ENCODE data around the gene MFGE8.

The MFGE8 gene

DNA sequence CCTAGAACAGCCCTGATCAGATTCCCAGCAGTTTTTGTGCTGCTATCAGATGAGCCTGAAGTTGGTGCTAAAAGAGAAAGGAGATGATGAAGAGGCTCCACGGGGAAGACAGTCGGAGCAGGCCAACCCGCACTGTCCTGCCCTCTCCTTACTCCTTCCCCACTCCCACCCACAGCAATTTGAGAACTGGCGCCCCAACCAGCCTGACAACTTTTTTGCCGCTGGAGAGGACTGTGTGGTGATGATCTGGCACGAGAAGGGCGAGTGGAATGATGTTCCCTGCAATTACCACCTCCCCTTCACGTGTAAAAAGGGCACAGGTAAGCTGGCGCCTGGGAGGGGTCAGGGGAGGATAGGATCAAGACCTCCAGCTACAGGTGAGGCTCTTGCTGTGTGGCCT lies 40.5 kb downstream of the MFGE8 start:
- DNase-seq (ENCODE audit: low read depth in 2 of 2), result no peak

DNA sequence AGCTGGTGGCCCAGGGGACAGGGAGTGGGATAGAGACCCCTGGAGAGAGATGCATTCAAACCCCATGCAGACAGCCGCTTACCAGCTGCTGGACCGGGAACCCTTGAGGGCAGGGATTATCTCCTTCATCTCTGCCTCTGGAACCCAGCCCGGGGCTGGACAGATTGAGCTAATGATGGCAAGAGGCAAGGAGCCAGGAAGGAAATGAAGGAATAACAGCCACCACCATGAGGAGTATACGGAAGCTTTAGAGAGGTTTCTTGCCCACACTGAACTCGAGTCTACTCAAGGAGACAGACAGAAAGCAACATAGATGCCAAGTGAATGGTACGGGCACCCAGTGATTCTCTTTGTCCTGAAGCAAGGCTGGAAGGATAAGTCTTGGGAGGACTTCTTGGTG lies 41.1 kb downstream of the MFGE8 start:
- DNase-seq (ENCODE audit: low read depth in 2 of 2), result no peak

DNA sequence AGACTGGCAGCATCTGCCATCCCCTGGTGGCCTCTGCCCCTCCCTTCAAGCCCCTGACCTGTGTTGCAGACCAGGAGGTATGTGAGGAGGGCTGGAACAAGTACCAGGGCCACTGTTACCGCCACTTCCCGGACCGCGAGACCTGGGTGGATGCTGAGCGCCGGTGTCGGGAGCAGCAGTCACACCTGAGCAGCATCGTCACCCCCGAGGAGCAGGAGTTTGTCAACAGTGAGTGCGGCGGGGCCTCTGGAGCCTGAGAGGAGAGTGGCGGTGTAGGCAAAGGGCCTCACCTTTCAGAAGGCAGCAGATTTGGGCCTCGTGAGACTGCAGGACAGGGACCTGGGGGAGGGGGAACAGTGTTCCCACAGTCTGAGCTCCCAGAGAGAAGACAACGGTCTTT lies 41.9 kb downstream of the MFGE8 start:
- no peak for DNase-seq (ENCODE audit: low read depth in 2 of 2)

DNA sequence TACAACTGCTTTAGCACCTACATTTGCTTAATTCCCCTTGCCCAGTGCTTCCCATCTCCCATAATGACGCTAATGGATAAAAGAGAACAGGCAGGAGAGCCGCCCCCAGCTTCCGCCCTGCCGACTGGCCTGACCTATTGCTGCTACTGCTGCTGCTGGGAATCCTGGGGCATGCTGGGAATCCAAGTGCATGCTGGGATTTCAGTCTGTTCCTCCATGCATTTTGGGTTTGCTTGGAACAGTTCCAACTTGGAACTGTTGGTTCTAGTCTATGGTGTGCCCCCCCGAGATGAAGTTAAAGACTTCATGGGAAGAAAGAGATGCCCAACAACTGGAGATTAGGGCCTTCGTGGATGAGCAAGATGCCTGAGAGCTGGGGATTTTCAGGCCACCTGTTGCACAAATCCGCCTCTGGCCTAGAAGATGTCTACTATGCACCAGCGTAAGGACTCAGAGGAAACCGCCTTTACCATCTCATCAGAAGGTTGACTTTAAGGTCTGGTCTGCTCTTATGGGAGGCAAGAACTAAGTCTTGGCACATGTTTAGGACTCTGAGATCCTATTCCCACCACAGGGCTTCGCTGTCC lies 46.8 kb downstream of the MFGE8 start:
- DNase-seq (ENCODE audit: low read depth in 2 of 2), result no peak

DNA sequence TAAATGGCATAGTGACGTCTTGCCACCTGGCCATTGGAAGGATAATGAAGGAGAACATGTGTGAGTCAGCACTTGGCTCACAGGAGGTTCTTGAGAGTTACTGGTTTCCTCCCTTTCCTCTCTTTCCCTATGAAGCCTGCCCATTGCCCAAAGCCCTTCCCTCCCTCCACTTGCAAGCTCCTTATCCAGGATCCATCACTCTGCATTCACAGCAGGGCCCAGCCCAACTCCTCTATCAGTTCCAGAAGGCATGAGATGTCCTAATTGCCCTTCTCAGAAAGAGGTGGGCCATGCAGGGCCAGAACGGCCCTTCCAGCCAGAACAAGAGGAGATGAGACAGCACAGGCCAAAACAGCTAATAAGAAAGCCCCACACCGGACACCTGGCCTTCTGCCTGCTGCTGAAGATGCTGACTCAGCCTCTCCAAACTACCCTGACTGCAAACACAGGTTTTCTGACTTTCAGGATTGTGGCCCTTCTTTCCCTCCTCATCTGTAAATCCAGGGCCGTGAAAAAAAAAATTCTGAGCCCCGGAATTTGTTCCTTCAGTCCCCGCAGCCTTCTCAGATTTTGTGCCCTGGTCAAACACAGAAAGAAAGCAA lies 47.6 kb downstream of the MFGE8 start:
- no peak for DNase-seq (ENCODE audit: low read depth in 2 of 2)

DNA sequence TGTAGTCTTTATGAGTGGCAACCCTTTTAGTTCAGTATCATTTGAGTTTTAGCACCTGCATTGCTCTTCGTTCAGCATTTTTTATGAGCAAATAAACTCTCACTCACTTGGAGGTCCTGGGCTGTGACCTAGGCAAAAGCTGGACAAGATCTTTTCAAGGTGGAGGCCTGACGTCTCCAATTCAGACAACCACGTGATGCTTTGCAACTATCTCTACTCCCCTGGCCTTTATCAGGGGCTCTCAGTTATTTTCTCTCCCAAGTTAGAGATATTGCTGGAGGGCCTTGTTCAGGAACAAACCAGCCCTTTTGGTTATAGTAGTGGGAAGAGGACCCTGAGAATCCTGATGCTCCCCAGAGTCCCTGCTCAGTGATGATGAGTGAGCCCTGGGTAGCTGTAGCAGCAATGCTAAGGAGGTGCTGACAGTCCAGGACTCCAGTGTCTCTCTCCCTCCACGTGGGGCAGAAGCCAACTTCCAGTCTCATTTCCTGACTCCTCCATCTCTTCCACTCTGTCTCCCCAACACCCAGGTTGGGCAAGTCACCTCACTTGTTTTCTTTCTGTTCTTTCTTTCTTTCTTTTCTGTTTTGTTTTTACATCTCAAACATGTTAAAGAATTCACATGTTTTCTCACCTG lies 48.2 kb downstream of the MFGE8 start:
- no peak for DNase-seq (ENCODE audit: low read depth in 2 of 2)

DNA sequence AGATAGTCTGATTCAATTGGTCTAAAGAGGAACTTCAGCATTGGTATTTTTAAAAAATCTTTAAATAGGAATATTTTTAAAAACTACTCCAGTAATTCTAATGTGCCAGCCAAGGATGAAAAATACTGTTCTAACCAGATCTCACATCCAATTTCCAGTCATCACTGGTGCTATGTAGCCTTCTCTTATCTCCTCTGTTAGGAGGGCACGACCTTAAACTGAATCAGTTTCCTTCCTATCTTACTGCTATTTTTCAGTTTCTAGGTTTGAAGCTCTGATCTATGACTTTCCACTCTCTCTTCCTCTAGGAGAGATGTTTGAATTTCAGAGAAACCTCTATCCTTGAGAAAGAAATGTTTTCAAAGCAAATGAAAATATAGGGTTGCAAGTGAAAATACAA lies 49.8 kb downstream of the MFGE8 start:
- DNase-seq (ENCODE audit: low read depth in 2 of 2), result no peak

DNA sequence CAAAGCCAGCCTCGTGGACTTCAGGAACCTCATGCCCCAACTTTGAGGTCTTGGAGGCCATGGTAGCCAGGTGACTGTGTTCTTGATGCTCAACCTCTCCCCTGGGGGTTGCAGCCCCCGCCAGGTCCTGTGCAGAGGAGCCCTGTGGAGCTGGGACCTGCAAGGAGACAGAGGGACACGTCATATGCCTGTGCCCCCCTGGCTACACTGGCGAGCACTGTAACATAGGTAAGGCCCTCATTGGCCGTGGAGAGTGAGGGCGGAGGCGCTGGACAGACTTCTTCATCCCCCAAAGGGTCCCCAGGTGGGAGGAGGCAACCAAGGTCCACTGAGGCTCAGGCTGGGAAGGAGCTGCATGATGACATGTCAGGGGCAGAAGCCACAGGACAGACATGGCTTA lies 53.0 kb downstream of the MFGE8 start:
- no peak for DNase-seq (ENCODE audit: low read depth in 2 of 2)

DNA sequence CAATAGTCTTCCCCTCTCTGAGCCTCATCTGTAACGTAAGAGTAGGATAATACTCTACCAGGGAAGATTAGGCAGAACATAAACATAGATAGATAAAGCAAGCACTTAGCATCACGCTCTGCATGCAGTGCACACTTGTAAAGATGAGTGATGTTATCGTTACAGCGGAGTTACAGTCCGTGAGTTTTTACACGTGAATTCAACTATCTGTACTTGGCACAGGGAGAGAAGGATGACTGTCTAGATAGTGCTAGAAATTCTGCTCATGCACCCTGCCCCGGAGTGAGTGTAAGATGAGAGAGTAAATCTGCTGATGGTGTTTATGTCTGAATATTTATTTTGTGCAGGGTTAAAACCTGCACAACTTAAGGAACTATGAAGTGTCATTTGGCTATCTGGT lies 53.6 kb downstream of the MFGE8 start:
- no peak for DNase-seq (ENCODE audit: low read depth in 2 of 2)

DNA sequence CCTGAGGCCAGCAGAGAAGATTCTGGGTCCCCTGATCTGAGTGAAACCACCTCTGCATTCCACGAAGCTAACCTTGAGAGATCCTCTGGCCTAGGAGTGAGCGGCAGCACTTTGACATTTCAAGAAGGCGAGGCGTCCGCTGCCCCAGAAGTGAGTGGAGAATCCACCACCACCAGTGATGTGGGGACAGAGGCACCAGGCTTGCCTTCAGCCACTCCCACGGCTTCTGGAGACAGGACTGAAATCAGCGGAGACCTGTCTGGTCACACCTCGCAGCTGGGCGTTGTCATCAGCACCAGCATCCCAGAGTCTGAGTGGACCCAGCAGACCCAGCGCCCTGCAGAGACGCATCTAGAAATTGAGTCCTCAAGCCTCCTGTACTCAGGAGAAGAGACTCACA lies 54.2 kb downstream of the MFGE8 start:
- DNase-seq (ENCODE audit: low read depth in 2 of 2), result no peak

DNA sequence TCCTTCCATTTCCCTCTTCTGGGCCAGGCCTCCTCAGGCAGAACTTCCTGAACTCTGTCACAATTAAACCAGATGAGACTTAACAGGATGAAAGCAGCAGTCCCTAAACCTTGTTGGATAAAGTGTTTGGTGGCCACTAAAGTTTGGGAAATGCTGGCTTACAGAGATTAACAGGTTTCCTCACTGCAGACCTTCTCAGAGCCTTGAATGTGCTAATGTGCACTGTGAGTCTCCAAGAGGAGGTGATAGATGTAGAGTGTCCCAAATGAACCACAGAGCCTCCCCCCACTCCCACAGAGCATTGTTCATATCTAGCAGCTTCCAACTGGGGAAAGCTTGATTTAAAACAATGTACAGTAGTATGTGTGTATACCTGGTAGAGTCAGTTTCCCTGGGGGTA lies 60.7 kb downstream of the MFGE8 start:
- DNase-seq (ENCODE audit: low read depth in 2 of 2), result no peak

DNA sequence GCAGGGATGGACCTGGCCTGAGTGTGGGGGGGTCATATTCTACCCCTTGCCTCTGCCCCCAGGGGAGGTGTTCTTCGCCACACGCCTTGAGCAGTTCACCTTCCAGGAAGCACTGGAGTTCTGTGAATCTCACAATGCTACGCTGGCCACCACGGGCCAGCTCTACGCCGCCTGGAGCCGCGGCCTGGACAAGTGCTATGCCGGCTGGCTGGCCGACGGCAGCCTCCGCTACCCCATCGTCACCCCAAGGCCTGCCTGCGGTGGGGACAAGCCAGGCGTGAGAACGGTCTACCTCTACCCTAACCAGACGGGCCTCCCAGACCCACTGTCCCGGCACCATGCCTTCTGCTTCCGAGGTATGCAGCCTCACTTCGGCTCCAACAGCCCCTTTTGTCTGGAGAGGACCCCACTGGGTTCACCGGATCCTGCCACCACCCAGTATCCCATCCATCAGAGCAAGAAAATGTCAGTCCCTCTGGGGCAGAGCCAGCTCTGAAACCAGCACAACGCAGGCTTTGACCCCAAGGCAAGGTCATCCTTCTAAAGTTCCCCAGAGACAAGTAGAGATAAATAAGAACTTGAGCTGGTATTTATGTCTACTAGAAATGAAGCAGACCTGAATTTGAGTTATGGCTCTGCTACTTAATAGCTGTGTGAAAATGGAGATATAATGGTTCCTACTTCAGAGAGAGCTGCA lies 63.7 kb downstream of the MFGE8 start:
- DNase-seq (ENCODE audit: low read depth in 2 of 2), result no peak
